Activated naive CD4-positive, alpha-beta T cell treated with anti-CD3 and anti-CD28 coated beads, Interleukin-2, amount 50 U/mL, for 24 hours (primary cell): ENCODE data around the gene LRRC75A.

ENCODE experiments used
- H3K27ac Mint-ChIP-seq: one replicate; pipeline ENCODE4 v1.8.0; 2021; ENCODE audit warnings: mild to moderate bottlenecking, mixed read lengths
- H3K27me3 Mint-ChIP-seq: one replicate; pipeline ENCODE4 v1.8.0; 2021; ENCODE audit warnings: mixed read lengths
- H3K36me3 Mint-ChIP-seq: one replicate; pipeline ENCODE4 v1.8.0; 2021; ENCODE audit warnings: mixed read lengths
- H3K4me1 Mint-ChIP-seq: one replicate; pipeline ENCODE4 v1.8.0; 2021; ENCODE audit warnings: mixed read lengths
- H3K4me3 Mint-ChIP-seq: one replicate; pipeline ENCODE4 v1.8.0; 2021; ENCODE audit warnings: mild to moderate bottlenecking, mixed read lengths
- H3K9me3 Mint-ChIP-seq: one replicate; pipeline ENCODE4 v1.8.0; 2021; ENCODE audit warnings: mixed read lengths

Gene LRRC75A

DNA sequence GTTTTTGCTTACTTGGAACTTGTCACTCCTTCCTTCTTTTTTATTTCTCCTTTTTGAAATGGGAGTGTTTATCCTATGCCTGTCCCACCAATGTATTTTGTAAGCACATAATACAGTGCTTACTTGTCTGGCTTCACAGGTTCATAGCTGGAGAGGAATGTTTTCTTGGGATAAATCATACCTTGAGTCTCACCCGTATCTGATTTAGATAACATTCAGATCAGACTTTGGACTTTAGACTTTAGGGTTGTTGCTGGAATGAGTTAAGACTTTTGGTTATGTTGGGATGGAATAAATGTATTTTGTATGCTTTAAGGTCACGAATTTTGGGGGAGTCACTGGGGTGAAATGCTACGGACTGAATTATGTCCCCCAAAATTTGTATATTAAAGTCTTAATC, 13.0 kb upstream of the LRRC75A start:
- Mint-ChIP-seq H3K27ac (no peak overlapping the region), H3K36me3 (no peaks in the 10 kb centered on the region), H3K9me3 (no peaks in the 10 kb centered on the region), H3K4me1 (no peaks in the 10 kb centered on the region), H3K27me3 (no peaks in the 10 kb centered on the region), H3K4me3 (no peak overlapping the region)

DNA sequence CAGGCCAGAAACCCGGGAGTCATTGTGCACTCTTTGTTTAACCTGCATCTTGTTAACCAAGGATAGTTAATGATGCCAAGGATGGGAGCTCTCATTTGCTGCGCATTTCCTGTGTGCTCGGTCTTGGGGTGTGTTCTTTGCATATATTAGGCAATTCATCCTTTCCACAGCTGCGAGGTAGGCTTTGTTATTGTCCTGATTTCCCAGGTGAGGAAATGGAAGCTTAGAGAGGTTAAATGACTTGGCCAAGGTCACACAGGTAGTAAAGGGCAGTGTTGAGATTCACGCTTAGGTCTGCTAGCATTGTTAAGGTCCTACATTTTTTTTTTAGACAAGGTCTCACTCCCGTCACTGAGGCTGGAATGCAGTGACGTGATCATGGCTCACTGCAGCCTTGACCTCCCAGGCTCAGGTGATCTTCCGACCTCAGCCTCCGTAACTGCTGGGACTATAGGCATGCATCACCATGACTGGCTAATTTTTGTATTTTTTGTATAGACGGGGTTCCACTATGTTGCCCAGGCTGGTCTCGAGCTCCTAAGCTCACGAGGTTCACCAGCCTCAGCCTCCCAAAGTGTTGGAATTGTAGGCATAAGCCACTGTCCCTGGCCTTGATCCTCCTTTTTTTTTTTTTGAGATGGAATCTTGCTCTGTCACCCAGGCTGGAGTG, 5.0 kb upstream of the LRRC75A start:
- no peak overlapping the region for H3K27ac Mint-ChIP-seq
- peaks cover 5% of the 10 kb centered on the region for H3K4me1 Mint-ChIP-seq
- no peak overlapping the region for H3K4me3 Mint-ChIP-seq
- peaks cover 1% of the 10 kb centered on the region for H3K27me3 Mint-ChIP-seq
- no peaks in the 10 kb centered on the region for H3K36me3 Mint-ChIP-seq
- H3K9me3 Mint-ChIP-seq = no peaks in the 10 kb centered on the region

- Mint-ChIP-seq H3K4me3 (no peak overlapping the region), H3K4me1 (peaks cover 5% of the 10 kb centered on the region), H3K27me3 (peaks cover 1% of the 10 kb centered on the region), H3K36me3 (no peaks in the 10 kb centered on the region), H3K27ac (no peak overlapping the region), H3K9me3 (no peaks in the 10 kb centered on the region)
Measured at GRCh38 chr17:16495980-16496819, 4.2 kb upstream of the LRRC75A start.

GRCh38 chr17:16495561-16495960, 3.6 kb upstream of the LRRC75A start:
- H3K4me1 Mint-ChIP-seq = peaks cover 8% of the 10 kb centered on the region
- H3K27ac Mint-ChIP-seq = no peak overlapping the region
- no peak overlapping the region for H3K4me3 Mint-ChIP-seq
- no peaks in the 10 kb centered on the region for H3K36me3 Mint-ChIP-seq
- no peaks in the 10 kb centered on the region for H3K9me3 Mint-ChIP-seq
- H3K27me3 Mint-ChIP-seq = peaks cover 1% of the 10 kb centered on the region

DNA sequence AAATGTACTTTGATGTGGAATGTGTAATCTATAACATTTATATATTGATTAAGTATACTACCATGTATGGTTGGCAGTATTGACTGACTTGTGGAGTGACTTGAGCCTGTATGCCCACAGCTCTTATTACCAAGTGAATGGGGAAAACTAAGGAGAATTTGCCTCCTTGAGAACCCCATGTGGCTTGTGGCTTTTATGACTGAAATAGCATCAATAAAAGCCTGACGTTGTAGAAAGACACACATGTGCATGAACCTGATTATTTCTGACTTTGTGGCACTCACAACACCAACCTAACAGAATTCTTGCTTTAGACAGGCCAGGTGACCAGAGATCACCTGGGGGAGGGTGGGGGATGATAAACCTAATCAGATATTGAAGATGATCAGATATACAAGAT, 2.1 kb upstream of the LRRC75A start:
- Mint-ChIP-seq H3K36me3 (no peaks in the 10 kb centered on the region), H3K27ac (peak overlapping the region; percentile 26), H3K9me3 (no peaks in the 10 kb centered on the region), H3K4me1 (peaks cover 12% of the 10 kb centered on the region), H3K27me3 (peaks cover 1% of the 10 kb centered on the region), H3K4me3 (no peak overlapping the region)

- no peak overlapping the region for H3K4me3 Mint-ChIP-seq
- peaks cover 1% of the 10 kb centered on the region for H3K27me3 Mint-ChIP-seq
- H3K27ac Mint-ChIP-seq = no peak overlapping the region
- no peaks in the 10 kb centered on the region for H3K36me3 Mint-ChIP-seq
- peaks cover 12% of the 10 kb centered on the region for H3K4me1 Mint-ChIP-seq
- H3K9me3 Mint-ChIP-seq = no peaks in the 10 kb centered on the region
Measured at GRCh38 chr17:16493531-16494046, 1.6 kb upstream of the LRRC75A start.

GRCh38 chr17:16492613-16493530, 879 bp upstream of the LRRC75A start:
- Mint-ChIP-seq H3K27me3 (peaks cover 1% of the 10 kb centered on the region), H3K9me3 (no peaks in the 10 kb centered on the region), H3K27ac (no peak overlapping the region), H3K4me3 (peak overlapping the region; percentile 69), H3K4me1 (peaks cover 12% of the 10 kb centered on the region), H3K36me3 (no peaks in the 10 kb centered on the region)

GRCh38 chr17:16491131-16491702, 776 bp downstream of the LRRC75A start:
- H3K9me3 Mint-ChIP-seq = no peaks in the 10 kb centered on the region
- H3K4me1 Mint-ChIP-seq = peaks cover 12% of the 10 kb centered on the region
- no peaks in the 10 kb centered on the region for H3K36me3 Mint-ChIP-seq
- H3K27me3 Mint-ChIP-seq = no peaks in the 10 kb centered on the region
- H3K27ac Mint-ChIP-seq = no peak overlapping the region
- peak overlapping the region; percentile 65 for H3K4me3 Mint-ChIP-seq

GRCh38 chr17:16489431-16489830, 2.6 kb downstream of the LRRC75A start:
- Mint-ChIP-seq H3K27ac (no peak overlapping the region), H3K4me3 (no peak overlapping the region), H3K4me1 (peaks cover 12% of the 10 kb centered on the region), H3K9me3 (no peaks in the 10 kb centered on the region), H3K36me3 (no peaks in the 10 kb centered on the region), H3K27me3 (no peaks in the 10 kb centered on the region)

- Mint-ChIP-seq H3K27ac (no peak overlapping the region), H3K36me3 (no peaks in the 10 kb centered on the region), H3K27me3 (no peaks in the 10 kb centered on the region), H3K9me3 (no peaks in the 10 kb centered on the region), H3K4me1 (peaks cover 12% of the 10 kb centered on the region), H3K4me3 (no peak overlapping the region)
Measured at GRCh38 chr17:16488968-16489337, 3.0 kb downstream of the LRRC75A start.

DNA sequence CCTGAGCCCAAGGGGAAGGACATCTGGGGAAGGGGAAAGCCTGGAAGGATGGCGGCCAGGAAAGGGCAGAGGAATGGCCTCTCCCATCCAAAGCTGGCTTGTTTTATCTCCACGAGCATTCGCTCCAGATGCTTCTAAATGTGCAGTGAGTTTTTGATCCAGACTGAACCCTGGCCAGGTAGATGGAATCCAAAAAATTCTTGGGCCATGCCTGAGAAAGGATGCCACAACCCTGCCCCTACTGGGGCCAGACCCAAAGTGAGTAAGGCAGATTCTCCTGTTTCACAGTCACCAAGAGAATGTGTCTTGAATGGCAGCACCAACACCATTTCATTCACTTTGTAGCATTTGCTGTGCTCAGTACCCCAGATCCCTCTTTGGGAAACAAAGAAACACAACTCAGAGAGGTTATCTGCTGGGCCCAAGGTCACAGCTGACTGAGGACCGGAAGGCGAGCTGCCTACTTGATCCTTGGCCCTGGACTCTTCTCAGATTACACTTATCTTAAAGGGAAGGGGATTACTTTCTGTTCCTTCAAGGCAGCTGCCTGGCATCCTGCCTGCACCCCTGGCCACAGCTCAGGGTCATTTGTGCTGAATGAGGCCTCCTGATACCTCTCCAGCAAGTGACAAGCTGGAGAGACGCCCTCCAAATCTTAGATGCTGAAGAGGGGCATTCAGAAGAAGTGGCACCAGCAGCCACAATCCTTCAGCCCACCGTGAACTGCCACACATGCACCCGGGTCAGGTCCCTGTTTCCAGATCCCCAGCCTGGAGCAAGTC, 3.6 kb downstream of the LRRC75A start:
- Mint-ChIP-seq H3K36me3 (no peaks in the 10 kb centered on the region), H3K4me1 (peaks cover 12% of the 10 kb centered on the region), H3K27ac (no peak overlapping the region), H3K4me3 (no peak overlapping the region), H3K27me3 (no peaks in the 10 kb centered on the region), H3K9me3 (no peaks in the 10 kb centered on the region)

DNA sequence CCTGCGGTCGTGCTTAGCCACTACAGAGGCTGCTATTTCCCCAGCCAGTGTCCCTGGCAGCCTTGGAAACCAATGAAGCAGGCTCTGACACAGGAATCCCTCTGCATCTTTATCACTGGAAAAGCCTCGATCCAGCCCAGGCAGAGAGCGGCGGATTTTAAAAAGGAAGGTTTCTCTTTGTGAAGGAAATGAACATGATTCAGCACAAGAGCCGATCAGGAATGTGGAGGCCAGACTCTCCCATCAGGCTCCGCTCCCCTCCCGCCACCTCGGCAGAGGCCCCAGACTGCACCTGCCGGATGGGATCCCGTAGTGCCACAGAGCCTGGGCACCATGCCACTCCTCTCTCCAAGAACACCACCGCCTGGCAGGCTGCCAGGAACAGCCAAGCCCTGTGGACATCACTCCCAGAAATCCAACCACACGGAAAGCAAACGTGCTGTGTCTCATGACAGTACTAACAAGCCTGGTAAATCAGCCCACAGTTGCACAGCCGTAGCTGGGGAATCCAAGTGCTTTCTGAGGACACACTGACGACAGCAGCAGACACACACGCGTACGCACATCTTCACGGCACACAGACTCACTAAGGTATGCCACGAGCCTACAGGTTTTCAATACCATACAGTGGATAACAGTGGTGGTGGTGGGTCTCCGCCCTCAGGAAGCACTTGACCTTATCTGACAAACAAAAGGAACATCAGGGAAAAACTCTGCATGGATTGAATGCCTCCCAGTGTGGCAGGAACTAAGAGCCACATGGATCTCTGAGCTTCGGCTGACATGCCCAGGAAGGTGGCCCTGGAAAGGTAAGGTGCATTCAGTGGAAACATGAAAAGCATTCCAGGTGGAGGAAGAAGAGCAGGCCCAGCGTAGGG, 5.4 kb downstream of the LRRC75A start:
- H3K9me3 Mint-ChIP-seq = no peaks in the 10 kb centered on the region
- H3K27me3 Mint-ChIP-seq = no peaks in the 10 kb centered on the region
- H3K4me3 Mint-ChIP-seq = no peak overlapping the region
- no peaks in the 10 kb centered on the region for H3K36me3 Mint-ChIP-seq
- no peak overlapping the region for H3K27ac Mint-ChIP-seq
- H3K4me1 Mint-ChIP-seq = peaks cover 7% of the 10 kb centered on the region

DNA sequence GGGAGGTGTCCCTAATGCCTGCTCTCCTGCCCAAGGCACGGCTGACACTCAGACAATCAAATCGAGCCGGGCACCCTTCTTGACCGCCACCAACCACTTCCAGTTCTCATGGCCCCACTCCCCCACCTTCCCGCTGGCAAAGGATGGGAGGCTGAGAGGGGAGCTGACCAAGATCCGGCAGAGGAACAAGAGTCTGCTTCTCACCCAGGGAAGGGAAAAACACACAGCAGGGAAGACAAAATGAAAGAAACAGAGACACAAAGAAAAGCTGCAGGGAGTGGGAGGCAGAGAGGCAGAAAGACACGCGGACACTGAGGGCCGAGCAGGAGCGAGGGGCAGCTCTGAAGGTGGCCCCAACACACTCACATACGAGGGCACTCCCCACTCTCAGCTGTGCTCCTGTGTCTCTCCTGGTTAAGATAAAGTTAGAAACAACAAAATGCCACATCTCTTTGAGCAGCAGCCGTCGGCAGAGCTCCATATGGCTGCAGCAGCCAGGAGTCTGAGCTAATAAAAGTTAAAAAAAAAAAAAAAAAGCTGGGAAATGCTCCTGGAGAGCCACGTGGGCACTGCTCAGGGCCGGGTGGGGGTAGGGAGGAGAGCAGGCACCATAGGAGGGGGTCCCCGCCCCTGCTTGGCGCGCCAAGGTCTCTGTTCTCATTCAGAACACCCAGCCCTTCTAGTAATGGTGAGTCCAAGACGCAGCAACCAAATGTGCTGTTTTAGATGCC, 7.4 kb downstream of the LRRC75A start:
- Mint-ChIP-seq H3K9me3 (no peaks in the 10 kb centered on the region), H3K27me3 (no peaks in the 10 kb centered on the region), H3K27ac (no peak overlapping the region), H3K4me1 (no peaks in the 10 kb centered on the region), H3K36me3 (no peaks in the 10 kb centered on the region), H3K4me3 (no peak overlapping the region)
